Stimulated activated CD4-positive, alpha-beta T cell treated with anti-CD3 and anti-CD28 coated beads, Interleukin-4, amount 100 ng/mL, for 4 hours (primary cell): ENCODE results near the gene TFB1M.
"Not testable (repeated sequence)": the region's sequence is repeated elsewhere in the genome, so short reads cannot be mapped to it uniquely, and the experiment has no call there.

ENCODE experiments used
- DNase-seq, 2 experiments: peaks; one replicate each; pipeline ENCODE4 v3.0.0-alpha.2; 2020

The TFB1M gene

DNA sequence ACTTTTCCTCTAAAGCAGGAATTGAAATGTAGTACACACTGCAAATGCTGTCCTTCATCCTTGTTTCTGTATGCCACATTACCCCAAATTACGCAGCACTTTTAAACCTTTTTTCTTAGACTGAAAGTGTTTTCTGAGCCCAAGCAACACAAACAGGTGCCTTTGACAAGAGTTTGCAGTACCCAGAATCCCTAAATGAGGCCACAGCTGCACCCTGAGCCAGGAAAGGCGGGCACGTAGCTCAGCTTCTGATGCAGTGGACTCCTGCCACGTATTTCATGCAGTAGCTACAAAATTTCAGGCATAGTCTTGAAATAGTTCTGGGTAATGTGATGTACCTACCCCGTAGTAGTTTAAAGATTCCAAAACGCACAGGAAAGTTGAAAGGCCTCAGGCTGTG, 81.4 kb downstream of the TFB1M start:
- DNase-seq = no peak

GRCh38 chr6:155230975-155231374, 83.3 kb downstream of the TFB1M start:
- DNase-seq = not testable (repeated sequence)

GRCh38 chr6:155228546-155229166, 85.6 kb downstream of the TFB1M start:
- DNase-seq = no peak

- DNase-seq = no peak
Observed at GRCh38 chr6:155227046-155227445, 87.2 kb downstream of the TFB1M start.

- no peak for DNase-seq
Observed at GRCh38 chr6:155224618-155225017, 89.7 kb downstream of the TFB1M start.

DNA sequence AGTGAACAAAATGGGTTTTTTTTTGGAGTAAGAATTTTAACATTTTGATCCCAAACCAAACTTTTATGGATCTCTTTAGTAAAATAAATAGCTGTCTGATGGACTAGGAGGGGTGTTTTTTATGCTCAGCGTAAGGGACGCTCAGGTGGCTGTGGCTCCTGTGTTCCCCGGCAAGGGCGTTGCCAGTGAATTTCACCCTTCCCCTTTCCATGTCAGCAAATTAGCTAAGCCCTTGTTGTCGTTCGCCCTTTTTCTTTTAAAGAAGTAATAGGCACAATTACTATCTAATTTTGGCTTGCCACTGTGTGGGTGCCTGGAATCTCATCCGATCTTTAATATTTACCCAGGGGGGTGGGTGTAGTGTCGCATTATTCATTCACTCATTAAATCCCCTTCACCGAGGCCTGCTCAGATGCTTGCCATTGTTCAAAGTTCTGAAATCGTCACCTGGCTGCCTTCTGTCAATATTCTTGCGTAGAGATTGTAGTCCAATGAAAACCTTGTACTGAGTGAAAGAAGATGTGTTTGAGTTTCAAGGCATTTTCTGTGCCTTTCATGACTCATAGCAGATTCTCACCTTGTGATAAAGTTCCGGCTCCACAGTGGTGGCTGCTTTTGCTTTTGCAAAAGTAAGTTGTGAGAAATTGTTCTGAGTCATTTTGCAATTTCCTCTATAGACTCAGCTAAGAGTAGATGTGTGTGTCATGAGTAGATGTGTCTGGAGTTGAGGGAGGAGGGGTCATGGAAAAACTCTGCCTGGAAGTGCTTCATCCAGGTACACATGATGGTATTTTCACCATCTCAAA, 90.4 kb downstream of the TFB1M start:
- DNase-seq = peak; percentile 34 to 49

DNA sequence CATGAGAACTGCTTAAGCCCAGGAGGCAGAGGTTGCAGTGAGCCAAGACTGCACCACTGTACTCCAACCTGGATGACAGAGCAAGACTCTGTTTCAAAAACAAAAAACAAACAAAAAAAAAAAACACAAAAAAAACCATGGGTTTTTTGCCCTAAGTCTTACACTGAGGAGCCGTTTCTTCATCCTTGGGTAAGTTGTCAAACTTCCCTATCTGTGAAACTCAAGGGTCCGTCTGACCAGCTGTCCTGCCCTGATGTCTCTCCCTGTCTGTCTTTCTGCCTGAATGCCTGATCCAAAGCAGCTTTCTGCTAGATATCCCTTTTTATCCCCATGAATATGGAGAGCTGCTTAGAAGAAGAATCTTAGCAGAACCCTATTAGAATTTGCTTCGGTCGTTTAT, 91.8 kb downstream of the TFB1M start:
- DNase-seq = no peak

DNA sequence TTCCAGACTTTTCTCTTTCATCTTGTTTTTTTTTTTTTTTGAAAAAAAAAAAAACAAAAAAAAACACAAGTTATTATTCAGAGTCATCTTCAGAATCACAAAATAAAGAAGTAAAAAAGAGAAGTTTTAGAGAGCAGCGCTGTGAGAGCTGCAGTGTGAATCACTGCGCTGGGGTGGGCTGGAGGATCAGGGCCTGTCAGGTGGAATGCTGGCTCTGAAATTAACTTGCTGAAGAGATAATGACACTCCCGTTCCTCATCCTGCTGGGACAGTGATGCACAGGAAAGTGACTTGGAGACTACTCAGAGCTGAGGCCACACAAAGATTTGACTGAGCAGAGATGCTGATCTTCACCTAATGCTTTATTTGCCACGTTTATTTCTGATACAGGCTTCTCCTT, 93.2 kb downstream of the TFB1M start:
- no peak for DNase-seq

- DNase-seq = no peak
Observed at GRCh38 chr6:155219858-155220301, 94.4 kb downstream of the TFB1M start.

GRCh38 chr6:155219299-155219698, 95.0 kb downstream of the TFB1M start:
- DNase-seq = no peak

- not testable (repeated sequence) for DNase-seq
Observed at GRCh38 chr6:155218711-155219110, 95.6 kb downstream of the TFB1M start.

- DNase-seq = no peak
Observed at GRCh38 chr6:155216312-155217046, 97.8 kb downstream of the TFB1M start.

DNA sequence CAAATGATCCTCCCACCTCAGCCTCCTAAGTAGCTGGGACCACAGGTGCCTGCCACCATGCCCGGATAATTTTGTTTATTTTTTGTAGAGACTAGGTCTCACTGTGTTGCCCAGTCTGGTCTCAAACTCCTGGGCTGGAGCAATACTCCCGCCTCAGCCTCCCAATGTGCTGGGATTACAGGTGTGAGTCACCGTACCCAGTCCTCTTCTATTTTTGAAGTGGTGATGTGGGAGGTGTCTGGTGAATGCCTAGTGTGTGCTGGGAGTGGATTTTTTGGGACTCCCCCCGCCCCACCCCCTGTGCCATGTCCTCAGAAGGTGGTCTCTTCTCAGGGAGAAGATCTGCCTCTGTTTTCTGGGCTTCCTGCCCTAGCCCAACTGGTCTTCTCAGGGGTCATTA, 98.4 kb downstream of the TFB1M start:
- DNase-seq = no peak

GRCh38 chr6:155213611-155214372, 100.5 kb downstream of the TFB1M start:
- DNase-seq = no peak

DNA sequence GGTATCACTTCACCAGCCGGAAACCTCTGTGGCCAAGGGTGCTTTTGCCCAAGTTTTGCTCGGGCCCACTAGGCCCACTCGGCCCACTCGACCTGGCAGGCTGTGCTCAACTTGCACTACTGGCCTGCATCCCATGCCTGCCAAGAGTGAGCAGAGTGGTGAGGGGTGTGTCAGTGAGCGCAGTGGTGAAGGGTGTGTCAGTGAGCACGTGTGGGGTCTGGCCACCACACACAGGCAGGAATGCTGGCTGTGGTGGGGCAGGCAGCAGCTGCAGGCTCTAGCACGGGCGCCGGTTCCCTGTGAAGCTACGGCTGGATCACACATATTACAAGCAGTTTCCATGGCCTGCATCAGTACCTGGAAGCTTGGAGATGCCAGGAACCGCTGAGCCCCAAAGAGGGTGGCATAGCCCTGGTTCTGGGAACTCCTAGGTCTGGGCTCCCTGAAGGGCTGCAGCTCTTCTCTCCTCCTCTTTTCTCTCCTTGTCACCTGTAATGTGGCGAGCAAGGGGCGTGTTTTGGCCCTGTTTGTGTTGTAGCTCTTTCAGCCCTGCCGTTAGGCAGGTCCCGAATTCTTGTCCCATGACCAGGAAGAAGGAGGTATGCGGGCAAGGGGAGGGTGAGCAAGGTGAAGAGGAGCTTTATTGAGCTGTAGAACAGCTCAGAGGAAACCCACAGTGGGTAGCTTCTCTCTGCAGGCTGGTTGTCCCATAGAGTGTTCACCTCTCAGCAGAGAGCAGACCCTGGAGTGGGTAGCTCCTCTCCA, 101.5 kb downstream of the TFB1M start:
- no peak for DNase-seq

DNA sequence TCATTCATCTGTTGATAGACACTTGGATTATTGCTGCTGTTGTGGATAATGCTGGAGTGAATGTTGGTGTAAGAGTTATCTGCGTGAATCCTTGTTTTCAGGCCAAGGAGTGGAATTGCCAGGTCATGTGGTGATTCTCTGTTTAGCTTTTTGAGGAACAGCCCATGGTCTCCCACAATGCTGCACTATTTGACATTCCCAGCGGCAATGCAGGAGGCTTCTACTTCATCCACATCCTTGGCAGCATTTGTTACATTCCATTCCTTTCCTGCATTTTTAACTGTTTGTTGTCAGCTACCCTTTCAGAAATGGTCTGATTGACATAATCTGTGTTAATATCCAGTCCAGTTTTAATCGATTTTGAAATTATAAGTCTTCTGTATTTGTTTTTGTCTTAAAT, 102.2 kb downstream of the TFB1M start:
- no peak for DNase-seq

- no peak for DNase-seq
Observed at GRCh38 chr6:155207223-155207622, 107.1 kb downstream of the TFB1M start.
